Activated CD4-positive, alpha-beta T cell treated with anti-CD3 and anti-CD28 coated beads, Interleukin-2, Interleukin-6, amounts not matched to agents 100 ng/mL and 50 ng/mL, durations not matched to agents 16 hours and 8 hours (primary cell): ENCODE results near the gene SNX4.
"Not testable (repeated sequence)": the region's sequence is repeated elsewhere in the genome, so short reads cannot be mapped to it uniquely, and the experiment has no call there.

ENCODE experiments used
- DNase-seq: peaks from one replicate; pipeline ENCODE4 v3.0.0-alpha.2; 2020

SNX4 gene

DNA sequence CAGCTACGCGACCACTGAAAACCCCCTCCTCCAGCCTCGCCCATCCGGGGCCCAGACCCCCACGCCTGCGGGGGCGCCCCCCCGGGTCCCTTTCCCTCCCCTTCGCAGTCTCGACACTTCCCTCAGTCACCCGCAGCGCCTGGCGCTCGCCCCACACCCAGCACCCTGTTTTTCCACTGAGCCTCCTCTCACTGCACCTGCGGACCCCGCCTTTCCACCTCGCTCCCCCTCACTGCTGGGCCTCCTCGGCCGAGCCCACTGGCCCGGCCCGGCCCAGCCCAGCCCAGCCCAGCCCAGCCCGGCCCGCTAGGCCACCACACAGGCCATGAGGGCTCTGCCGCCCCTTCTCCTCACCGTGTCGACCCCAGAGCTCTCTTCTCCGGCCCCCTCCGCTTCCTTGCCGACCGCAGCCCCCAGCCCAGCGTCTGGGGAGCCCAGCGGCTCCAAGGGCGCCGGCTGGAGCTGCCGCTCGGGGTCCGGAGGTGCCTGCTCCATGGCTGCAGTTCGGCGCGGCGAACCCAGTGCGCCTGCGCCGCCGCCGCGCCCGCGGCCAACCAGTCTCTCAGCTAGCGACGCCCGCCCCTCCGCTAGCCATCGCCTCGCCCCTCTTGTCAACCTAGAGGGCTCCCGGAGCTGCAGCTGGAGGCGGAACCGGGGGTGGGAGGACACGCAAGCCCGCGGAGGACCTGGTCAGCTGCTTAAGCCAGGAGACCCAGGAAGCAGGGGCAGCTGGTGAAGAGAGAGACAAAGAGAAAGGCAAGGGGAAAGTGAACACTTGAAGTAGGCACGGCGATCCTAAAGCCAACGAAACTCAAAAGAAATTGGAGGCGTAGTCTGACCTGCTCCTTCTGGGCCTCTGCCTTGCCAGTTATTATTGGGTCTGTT, at the start of gene SNX4:
Gene SNX4, minus strand, starts transcription at position 525 of the 885 bp plus-strand sequence. Its CDS starts 30 bp downstream, at position 495.
- DNase-seq, result peak; percentile 93

GRCh38 chr3:125556314-125556713, 36.3 kb upstream of the SNX4 start:
- DNase-seq, result no peak

DNA sequence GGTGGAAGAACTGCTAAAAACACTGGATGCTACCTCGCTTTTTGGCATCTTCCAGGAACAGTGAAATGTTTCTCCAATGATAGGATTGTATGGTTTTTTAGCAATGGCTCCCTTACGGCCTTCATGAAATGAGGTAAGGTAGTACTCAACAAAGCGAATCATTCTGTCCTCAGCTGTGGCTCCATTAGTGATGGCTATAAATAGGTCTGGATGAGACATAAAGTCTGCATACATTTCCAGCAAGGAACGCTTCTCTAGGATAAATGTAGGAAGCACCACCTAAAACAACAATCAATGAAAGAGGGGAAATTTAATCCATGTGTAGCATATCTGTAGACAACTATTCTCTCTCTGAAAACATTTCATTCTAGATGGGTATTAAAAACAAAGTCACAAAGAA, 32.4 kb upstream of the SNX4 start:
- no peak for DNase-seq

DNA sequence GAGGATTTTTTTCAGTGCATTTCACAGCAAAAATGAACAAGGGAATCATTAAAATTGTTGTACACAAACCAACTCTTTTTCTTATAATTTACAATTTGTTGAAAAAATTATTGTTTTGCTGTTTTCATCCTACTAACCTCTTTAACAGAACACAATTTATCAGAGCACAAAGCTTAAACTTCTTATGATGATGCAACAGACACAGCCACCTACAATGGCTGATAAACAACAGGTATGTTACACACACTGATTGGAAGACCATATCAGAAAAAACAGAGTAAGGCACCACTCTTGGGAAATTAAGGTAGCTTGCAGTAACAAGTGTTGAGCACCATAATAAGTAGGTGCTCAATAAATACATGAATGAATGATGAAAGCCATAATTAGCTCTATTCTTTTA, 8.9 kb upstream of the SNX4 start:
- DNase-seq, result no peak

GRCh38 chr3:125525153-125525552, 5.2 kb upstream of the SNX4 start:
- no peak for DNase-seq

GRCh38 chr3:125520563-125520919, 539 bp upstream of the SNX4 start:
- DNase-seq, result not testable (repeated sequence)

GRCh38 chr3:125515421-125515820, 4.6 kb downstream of the SNX4 start:
- DNase-seq, result no peak

GRCh38 chr3:125513490-125514115, 6.4 kb downstream of the SNX4 start:
- DNase-seq, result no peak

DNA sequence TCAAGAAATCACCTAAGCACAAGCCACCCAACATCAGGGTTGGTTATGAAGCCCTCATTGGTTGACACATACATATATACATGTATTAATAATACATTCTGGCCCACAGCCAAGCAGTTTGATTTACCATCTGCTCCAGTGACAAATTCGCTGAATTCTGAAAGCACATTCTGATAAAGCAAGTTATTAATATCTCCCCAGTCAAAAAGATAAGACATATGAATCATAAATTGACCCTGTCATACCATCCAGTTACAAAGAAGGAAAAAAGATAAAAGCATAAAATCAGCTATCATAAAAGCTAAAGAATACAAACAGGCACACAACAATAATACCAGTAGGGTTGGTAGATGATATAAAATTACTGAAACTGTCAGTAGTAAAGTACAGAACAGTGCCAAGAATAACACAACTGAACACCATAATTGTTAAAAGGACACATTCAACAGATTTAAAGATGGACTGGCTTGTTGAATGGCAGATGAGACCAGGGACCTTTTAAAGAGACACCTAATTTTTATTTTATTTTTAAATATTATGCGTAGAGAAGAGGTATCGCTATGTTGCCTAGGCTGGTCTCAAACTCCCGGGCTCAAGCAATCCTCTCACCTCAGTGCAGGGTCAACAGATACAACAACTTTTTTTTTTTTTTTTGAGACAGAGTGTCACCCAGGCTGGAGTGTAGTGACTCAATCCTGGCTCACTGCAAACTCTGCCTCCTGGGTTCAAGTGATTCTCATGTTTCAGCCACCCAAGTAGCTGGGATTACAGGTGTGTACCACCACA, 7.7 kb downstream of the SNX4 start:
- peak; percentile 73 for DNase-seq

DNA sequence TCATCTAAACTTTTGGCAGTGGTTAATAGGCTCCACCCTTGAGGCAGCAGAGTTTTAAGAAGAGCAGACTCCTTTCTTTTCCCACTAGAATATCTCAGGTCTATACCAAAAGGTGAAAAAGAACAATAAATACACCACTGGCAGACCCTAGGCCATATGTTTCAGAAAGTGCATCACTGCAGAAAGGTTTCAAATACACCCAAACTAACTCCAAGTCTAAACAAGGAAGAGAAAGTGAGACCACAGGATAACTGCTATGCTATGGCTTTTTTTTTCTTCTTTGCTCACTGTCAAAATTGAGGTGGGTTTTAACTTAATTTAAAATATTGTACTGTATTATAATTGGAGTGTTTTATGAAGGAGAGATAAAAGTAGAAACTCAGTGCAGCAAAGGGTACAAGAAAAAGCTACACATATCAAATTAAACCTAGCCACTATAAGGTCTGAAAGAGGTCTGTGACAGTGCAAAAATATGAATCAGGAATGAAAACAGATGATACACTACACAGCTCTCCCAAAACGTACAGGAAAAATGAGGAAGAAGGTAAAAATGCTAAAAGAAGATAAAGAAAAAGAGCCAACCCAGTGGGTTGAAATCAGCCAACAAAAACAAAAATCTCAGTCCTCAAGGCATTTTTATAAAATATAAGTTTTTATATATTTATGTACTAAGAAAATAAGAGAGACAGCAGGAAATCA, 8.4 kb downstream of the SNX4 start:
- no peak for DNase-seq

DNA sequence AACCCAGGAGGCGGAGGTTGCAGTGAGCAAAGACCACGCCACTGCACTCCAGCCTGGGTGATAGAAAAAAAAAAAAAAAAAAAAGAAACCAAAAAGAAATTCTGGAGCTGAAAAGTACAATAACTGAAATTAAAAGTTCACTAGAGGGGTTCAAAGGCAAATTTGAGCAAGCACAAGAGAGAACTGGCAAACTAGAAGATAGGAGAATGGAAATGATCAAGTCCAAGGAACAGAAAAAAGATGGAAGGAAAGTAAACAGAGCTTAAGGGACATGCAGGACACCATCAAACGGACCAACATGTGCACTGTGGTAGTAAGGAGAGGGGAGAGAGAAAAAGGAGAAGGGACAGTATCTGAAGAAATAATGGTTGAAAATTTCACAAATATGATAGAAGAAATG, 12.9 kb downstream of the SNX4 start:
- no peak for DNase-seq

- no peak for DNase-seq
Observed at GRCh38 chr3:125498630-125499029, 21.4 kb downstream of the SNX4 start.

GRCh38 chr3:125496701-125497100, 23.3 kb downstream of the SNX4 start:
- no peak for DNase-seq

DNA sequence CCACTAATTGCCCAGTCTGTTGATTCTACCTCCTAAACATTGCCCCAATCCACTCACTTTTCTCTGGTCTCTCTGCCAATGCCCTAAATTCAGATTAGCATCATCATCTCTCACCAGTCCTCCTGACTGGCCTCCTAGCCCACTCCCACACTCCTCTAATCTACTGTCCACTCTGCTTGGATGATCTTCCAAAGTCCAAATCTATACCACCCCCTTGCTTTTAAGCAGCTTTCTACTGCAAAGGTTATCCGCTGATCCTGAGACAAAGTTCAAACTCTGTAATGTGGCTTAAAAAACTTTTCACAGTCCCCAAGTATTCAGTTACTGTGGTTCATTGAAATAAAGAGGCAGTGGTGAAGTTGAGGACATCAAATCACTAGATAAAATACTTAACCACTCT, 37.6 kb downstream of the SNX4 start:
- DNase-seq, result no peak

- no peak for DNase-seq
Observed at GRCh38 chr3:125481786-125482185, 38.2 kb downstream of the SNX4 start.

DNA sequence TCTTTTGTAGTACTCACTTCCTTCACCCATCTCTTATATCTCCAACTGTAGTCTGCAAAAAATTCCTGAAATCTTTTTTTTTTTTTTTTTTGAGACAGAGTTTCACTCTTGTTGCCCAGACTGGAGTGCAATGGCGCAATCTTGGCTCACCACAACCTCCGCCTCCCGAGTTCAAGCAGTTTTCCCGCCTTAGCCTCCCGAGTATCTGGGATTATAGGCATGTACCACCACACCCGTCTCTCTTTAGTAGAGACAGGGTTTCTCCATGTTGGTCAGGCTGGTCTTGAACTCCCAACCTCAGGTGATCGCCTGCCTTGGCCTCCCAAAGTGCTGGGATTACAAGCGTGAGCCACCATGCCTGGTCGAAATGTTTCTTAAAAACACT, 38.6 kb downstream of the SNX4 start:
- DNase-seq, result not testable (repeated sequence)

- DNase-seq, result no peak
Observed at GRCh38 chr3:125480656-125481374, 39.2 kb downstream of the SNX4 start.

GRCh38 chr3:125479091-125479490, 40.9 kb downstream of the SNX4 start:
- no peak for DNase-seq

DNA sequence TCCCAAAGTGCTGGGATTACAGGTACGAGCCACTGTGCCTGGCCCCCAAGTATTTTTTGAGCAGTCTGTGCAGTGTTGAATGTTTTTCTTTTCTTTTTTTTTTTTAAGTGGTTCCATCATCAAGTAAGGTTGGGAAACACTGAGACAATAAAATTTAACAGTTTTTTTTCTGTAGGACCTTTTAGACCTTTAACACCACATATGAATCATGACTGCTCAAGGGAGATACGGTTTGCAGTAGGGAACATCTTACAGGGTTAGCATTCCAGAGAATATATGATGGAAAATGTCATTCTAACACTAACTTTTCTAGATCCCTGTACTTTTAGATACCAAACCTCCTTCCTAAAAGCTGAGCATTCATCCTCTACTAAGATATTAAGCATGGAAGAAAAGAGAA, 41.7 kb downstream of the SNX4 start:
- no peak for DNase-seq

DNA sequence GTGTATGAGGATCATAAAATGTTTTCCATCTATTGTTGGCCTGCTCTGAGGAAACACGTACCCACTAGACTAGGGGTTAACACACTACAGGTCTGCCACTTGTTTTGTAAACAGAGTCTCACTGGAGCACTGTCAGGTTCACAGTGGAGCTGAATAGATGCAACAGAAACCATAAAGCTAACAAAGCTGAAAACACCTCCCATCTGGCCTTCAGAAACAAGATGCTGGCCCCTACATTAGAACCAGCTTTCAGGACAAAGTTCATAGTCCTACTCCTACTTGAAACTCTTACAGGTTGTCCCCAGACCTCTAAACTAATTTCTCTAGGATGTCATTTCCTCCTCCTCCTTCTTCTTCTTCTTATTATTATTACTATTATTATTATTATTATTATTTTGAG, 42.3 kb downstream of the SNX4 start:
- DNase-seq, result no peak

DNA sequence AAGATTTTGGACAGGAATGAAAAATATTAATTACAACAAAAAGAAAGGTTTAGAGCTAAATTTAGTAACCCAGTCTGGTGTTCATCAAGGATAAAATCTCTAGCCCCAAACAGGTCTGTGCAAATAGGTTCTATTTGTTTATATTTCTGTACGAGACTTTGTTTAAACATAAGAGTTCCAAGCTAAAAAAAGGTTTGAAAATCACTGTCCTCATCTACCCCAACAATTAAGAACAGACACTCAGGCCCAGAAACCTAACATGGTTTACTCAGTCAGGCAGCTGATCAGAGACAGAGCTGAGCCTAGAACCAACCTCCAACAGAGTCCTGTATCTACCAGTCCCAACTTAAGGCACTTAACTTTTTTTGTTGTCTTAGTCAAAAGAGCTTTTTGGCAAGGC, 49.3 kb downstream of the SNX4 start:
- no peak for DNase-seq

DNA sequence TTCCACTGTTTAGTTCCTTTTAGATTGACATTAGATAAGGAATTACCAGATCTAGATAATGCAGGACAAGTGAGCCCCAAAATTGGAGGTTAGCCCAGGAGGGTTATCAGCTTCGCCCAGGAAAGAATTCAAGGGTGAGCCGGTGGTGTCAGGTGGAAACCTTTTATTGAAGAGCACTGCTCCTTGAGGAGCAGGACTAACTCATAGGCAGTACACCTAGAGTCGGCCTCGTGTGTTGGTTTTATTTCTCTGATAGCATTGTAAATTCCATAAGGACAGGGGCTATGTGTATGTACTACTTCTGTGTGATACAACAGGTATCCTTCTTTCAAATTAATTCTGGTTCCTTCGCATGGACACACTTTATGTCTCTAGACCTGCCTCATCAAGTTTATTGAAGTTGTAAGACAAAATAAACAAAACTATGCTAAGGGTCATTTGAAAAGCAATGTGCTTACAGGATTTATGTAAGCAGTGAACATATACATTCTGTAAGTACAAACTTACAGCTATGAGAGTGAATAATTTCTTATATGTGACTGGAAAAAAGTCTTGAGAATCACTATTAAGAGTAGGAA, 57.2 kb downstream of the SNX4 start:
- DNase-seq, result no peak
